Measurements from ENCODE around the gene INVS. TPM values are rescaled to one million over a fixed set of nuclear protein-coding genes. Genes with fewer than 3 reads are reported as not detected.
"Not testable (repeated sequence)": the region's sequence is repeated elsewhere in the genome, so short reads cannot be mapped to it uniquely, and the experiment has no call there.

The INVS gene
- 6.9 TPM for total RNA-seq
- long read RNA-seq, partial matches to known transcripts: 1 of 4 reads
- long read RNA-seq, other reads (novel, unspliced or antisense): 3 of 4 reads

GRCh38 chr9:100098887-100099721 lies at the start of gene INVS, which contains the start of gene ERP44:
Gene INVS (plus strand): TSS chr9:100099243. CDS start chr9:100104522, 5,279 bp downstream.
Gene ERP44 (minus strand): TSS chr9:100099000. CDS start chr9:100098840, 160 bp downstream.
- intact Hi-C loops (cut with DNase I): no loop called here
- peak; percentile 99 for DNase-seq (ENCODE audit: missing footprints)
- ATAC-seq: peak; percentile 99

- no peak for ATAC-seq
- no peak for DNase-seq (ENCODE audit: missing footprints)
- intact Hi-C loops (cut with DNase I): no loop called here
These were observed 49.5 kb upstream of the INVS start for GRCh38 chr9:100049551-100049950.

GRCh38 chr9:100052375-100052774 lies 46.7 kb upstream of the INVS start:
- DNase-seq (ENCODE audit: missing footprints) (no peak), ATAC-seq (no peak)
- intact Hi-C loops (cut with DNase I): no loop called here

- intact Hi-C loops (cut with DNase I): no loop called here
- ATAC-seq: no peak
- DNase-seq (ENCODE audit: missing footprints): no peak
These were observed 42.5 kb upstream of the INVS start for GRCh38 chr9:100056561-100056960.

GRCh38 chr9:100057624-100058023 lies 41.4 kb upstream of the INVS start:
- intact Hi-C loops (cut with DNase I): no loop called here
- DNase-seq (ENCODE audit: missing footprints) (no peak), ATAC-seq (no peak)

- DNase-seq (ENCODE audit: missing footprints): no peak
- no peak for ATAC-seq
- intact Hi-C loops (cut with DNase I): no loop called here
These were observed 40.1 kb upstream of the INVS start for GRCh38 chr9:100058699-100059579.

GRCh38 chr9:100062683-100063082 lies 36.4 kb upstream of the INVS start:
- intact Hi-C loops (cut with DNase I); DNase-seq (ENCODE audit: missing footprints); ATAC-seq: not testable (repeated sequence)

GRCh38 chr9:100063185-100063584 lies 35.9 kb upstream of the INVS start:
- intact Hi-C loops (cut with DNase I): no loop called here
- DNase-seq (ENCODE audit: missing footprints) (no peak), ATAC-seq (no peak)

GRCh38 chr9:100064872-100065581 lies 34.0 kb upstream of the INVS start:
- intact Hi-C loops (cut with DNase I): no loop called here

GRCh38 chr9:100066539-100066938 lies 32.5 kb upstream of the INVS start:
- DNase-seq (ENCODE audit: missing footprints): no peak
- intact Hi-C loops (cut with DNase I): no loop called here
- peak; percentile 76 for ATAC-seq

More at GRCh38 chr9:100064872-100065581, 34.0 kb upstream of the INVS start:
- DNase-seq (ENCODE audit: missing footprints) (no peak), ATAC-seq (no peak)

- intact Hi-C loops (cut with DNase I); DNase-seq (ENCODE audit: missing footprints); ATAC-seq: not testable (repeated sequence)
These were observed 31.1 kb upstream of the INVS start for GRCh38 chr9:100067990-100068389.

GRCh38 chr9:100069068-100069467 lies 30.0 kb upstream of the INVS start:
- ATAC-seq; DNase-seq (ENCODE audit: missing footprints); intact Hi-C loops (cut with DNase I): not testable (repeated sequence)

GRCh38 chr9:100070104-100071041 lies 28.7 kb upstream of the INVS start:
- intact Hi-C loops (cut with DNase I): no loop called here
- no peak for DNase-seq (ENCODE audit: missing footprints)
- ATAC-seq: no peak

- no peak for ATAC-seq
- intact Hi-C loops (cut with DNase I): no loop called here
- no peak for DNase-seq (ENCODE audit: missing footprints)
These were observed 27.8 kb upstream of the INVS start for GRCh38 chr9:100071271-100071670.

- DNase-seq (ENCODE audit: missing footprints) (no peak), ATAC-seq (no peak)
- intact Hi-C loops (cut with DNase I): no loop called here
These were observed 26.2 kb upstream of the INVS start for GRCh38 chr9:100072805-100073204.

- intact Hi-C loops (cut with DNase I): no loop called here
- no peak for ATAC-seq
- no peak for DNase-seq (ENCODE audit: missing footprints)
These were observed 24.9 kb upstream of the INVS start for GRCh38 chr9:100074093-100074492.

GRCh38 chr9:100074989-100075388 lies 24.1 kb upstream of the INVS start:
- DNase-seq (ENCODE audit: missing footprints) (no peak), ATAC-seq (no peak)
- intact Hi-C loops (cut with DNase I): no loop called here

GRCh38 chr9:100076256-100076655 lies 22.8 kb upstream of the INVS start:
- intact Hi-C loops (cut with DNase I); ATAC-seq; DNase-seq (ENCODE audit: missing footprints): not testable (repeated sequence)

Data from Right ventricle myocardium inferior (tissue), 1 donor.